Measurements from ENCODE around the gene CACNG8.

Gene CACNG8

GRCh38 chr19:53977991-53978731 is 15.4 kb downstream of the CACNG8 start (continued):
- TF ChIP-seq, protein P1, sequence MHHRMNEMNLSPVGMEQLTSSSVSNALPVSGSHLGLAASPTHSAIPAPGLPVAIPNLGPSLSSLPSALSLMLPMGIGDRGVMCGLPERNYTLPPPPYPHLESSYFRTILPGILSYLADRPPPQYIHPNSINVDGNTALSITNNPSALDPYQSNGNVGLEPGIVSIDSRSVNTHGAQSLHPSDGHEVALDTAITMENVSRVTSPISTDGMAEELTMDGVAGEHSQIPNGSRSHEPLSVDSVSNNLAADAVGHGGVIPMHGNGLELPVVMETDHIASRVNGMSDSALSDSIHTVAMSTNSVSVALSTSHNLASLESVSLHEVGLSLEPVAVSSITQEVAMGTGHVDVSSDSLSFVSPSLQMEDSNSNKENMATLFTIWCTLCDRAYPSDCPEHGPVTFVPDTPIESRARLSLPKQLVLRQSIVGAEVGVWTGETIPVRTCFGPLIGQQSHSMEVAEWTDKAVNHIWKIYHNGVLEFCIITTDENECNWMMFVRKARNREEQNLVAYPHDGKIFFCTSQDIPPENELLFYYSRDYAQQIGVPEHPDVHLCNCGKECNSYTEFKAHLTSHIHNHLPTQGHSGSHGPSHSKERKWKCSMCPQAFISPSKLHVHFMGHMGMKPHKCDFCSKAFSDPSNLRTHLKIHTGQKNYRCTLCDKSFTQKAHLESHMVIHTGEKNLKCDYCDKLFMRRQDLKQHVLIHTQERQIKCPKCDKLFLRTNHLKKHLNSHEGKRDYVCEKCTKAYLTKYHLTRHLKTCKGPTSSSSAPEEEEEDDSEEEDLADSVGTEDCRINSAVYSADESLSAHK (tag by site-specific recombination; IDR thresholded peaks at IDR 0.05), result no peak
- TF ChIP-seq ZNF214 (tag by site-specific recombination; IDR thresholded peaks at IDR 0.05; ENCODE audit: borderline replicate concordance), result no peak
- peak; percentile 76 for TF ChIP-seq PATZ1 (tag by site-specific recombination; IDR thresholded peaks at IDR 0.05)

DNA sequence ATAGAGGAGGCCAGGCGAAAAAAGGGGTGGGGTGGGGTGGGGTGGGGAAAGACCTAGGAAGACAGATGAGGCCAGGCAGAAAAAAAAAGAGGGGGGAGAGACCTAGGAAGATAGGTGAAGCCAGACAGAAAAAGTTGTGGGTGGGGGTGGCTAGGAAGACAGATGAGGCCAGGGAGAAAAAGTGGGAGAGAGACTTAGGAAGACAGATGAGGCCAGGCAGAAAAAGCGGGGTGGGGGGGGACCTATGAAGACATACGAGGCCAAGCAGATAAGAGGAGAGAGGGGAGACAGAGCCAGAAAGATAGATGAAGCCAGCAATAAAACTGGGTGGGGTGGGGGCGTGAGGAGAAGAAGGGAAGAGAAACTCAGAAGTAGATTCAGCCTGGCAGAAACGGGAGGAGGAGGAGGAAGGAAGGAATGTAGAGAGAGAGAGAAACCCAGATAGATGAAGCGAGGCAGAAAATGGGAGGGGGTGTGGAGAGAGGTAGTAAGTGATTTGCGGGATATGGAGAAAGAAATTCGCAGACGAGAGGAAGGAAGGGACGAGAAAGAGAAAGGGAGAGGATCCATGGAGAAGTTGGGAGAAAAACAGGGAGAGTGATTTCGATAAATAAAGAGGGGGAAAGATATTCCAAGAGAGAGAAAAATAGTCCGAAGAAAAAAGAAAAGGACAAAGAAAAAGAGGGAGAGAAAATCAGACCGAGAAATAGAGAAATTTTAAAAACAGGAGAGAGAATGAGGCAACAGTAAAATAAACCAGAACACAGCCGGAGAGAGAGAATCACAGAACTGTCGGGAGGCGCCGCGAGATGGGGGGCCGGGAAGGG is 16.5 kb downstream of the CACNG8 start:
- ChIA-PET CTCF (interaction anchor here (1.0 kb wide), 1 partner anchor 50 kb away, joined by 4 read pairs; no protein-coding TSS in a partner anchor), POLR2A (interaction anchor here (0.9 to 1.6 kb wide), 7 partner anchors 10 to 113 kb away, joined by 3 to 8 read pairs (median 6); partner anchors contain the start of gene CACNG6)
- Histone ChIP-seq H3K4me1 (ENCODE audit: control insufficient read depth, insufficient read depth, low read length) (peaks cover 18% of the 10 kb centered on the region), H3K4me3 (ENCODE audit: low read depth, low read length) (peak overlapping the region; percentile 54), H3K27ac (ENCODE audit: extremely low read depth, low read depth, low read length) (no peak overlapping the region; the same call in 1 of the 2 replicates), H3K9me3 (ENCODE audit: control insufficient read depth, insufficient read depth, low read depth, low read length) (no peaks in the 10 kb centered on the region), H3K36me3 (ENCODE audit: control insufficient read depth in 2 of 2, insufficient read depth in 1 of 2, low read length in 2 of 2) (no peaks in the 10 kb centered on the region)
- TF ChIP-seq ZNF132 (tag by site-specific recombination; IDR thresholded peaks at IDR 0.05; ENCODE audit: borderline replicate concordance), result no peak
- TF ChIP-seq ZFP41 (tag by site-specific recombination; IDR thresholded peaks at IDR 0.05; ENCODE audit: borderline replicate concordance), result 0 out of 2 replicates have a peak, but pooled peaks have one; percentile 6
- no peak for TF ChIP-seq ZNF600 (tag by site-specific recombination; IDR thresholded peaks at IDR 0.05)
- no peak for TF ChIP-seq ZNF24 (tag by site-specific recombination; IDR thresholded peaks at IDR 0.05)
- TF ChIP-seq ZBTB44 (tag by site-specific recombination; IDR thresholded peaks at IDR 0.05), result no peak
- TF ChIP-seq, protein P2, sequence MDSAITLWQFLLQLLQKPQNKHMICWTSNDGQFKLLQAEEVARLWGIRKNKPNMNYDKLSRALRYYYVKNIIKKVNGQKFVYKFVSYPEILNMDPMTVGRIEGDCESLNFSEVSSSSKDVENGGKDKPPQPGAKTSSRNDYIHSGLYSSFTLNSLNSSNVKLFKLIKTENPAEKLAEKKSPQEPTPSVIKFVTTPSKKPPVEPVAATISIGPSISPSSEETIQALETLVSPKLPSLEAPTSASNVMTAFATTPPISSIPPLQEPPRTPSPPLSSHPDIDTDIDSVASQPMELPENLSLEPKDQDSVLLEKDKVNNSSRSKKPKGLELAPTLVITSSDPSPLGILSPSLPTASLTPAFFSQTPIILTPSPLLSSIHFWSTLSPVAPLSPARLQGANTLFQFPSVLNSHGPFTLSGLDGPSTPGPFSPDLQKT (IDR thresholded peaks at IDR 0.05; ENCODE audit: borderline replicate concordance, low read depth, low read length), result no peak
- no peak for TF ChIP-seq ZNF239 (tag by site-specific recombination; IDR thresholded peaks at IDR 0.05)
- peak; percentile 90 for TF ChIP-seq ZBTB17 (tag by site-specific recombination; IDR thresholded peaks at IDR 0.05)
- TF ChIP-seq ZNF146 (tag by site-specific recombination; IDR thresholded peaks at IDR 0.05), result no peak
- no peak for TF ChIP-seq ZNF112 (tag by site-specific recombination; IDR thresholded peaks at IDR 0.05)
- peak; percentile 58 for TF ChIP-seq EGR2 (tag by site-specific recombination; IDR thresholded peaks at IDR 0.05; ENCODE audit: low read depth)
- TF ChIP-seq ZNF426 (tag by site-specific recombination; IDR thresholded peaks at IDR 0.05), result no peak
- no peak for TF ChIP-seq PRDM10 (tag by site-specific recombination; IDR thresholded peaks at IDR 0.05)
- 0 out of 2 replicates have a peak, but pooled peaks have one; percentile 18 for TF ChIP-seq ZNF513 (tag by site-specific recombination; IDR thresholded peaks at IDR 0.05)
- TF ChIP-seq ZNF776 (tag by site-specific recombination; IDR thresholded peaks at IDR 0.05; ENCODE audit: borderline replicate concordance), result no peak

Data from HEK293 (cell line).